ENCODE results near the gene GCM1.

DNA sequence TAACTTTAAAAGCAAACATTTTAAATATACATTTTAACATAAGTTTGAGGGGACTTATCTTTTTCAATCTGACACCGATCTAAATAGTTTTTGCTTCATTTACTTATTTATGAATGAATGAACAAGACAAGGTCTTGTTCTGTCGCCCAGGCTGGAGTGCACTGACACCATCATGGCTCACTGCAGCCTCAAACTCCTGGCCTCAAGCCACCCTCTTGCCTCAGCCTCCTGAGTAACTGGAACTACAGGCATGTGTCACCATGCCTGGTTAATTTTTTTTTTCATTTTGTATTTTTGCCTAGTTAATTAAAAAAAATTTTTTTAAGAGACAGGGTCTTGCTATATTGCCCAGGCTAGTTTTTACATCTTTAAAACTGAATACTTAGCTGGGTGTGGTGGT lies 58.1 kb downstream of the GCM1 start:
- TF ChIP-seq POLR2A (IDR thresholded peaks at IDR 0.05): no peak
- TF ChIP-seq, protein P1, sequence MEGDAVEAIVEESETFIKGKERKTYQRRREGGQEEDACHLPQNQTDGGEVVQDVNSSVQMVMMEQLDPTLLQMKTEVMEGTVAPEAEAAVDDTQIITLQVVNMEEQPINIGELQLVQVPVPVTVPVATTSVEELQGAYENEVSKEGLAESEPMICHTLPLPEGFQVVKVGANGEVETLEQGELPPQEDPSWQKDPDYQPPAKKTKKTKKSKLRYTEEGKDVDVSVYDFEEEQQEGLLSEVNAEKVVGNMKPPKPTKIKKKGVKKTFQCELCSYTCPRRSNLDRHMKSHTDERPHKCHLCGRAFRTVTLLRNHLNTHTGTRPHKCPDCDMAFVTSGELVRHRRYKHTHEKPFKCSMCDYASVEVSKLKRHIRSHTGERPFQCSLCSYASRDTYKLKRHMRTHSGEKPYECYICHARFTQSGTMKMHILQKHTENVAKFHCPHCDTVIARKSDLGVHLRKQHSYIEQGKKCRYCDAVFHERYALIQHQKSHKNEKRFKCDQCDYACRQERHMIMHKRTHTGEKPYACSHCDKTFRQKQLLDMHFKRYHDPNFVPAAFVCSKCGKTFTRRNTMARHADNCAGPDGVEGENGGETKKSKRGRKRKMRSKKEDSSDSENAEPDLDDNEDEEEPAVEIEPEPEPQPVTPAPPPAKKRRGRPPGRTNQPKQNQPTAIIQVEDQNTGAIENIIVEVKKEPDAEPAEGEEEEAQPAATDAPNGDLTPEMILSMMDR (IDR thresholded peaks at IDR 0.05): no peak

Data from thyroid gland (tissue), 4 donors.